Measurements from ENCODE around the gene SLC26A5.
A peak's percentile ranks its signal among the peaks of the same experiment; 100 is the strongest.

Gene SLC26A5

GRCh38 chr7:103347507-103348267, 98.3 kb downstream of the SLC26A5 start, which contains the start of gene PSMC2:
Gene PSMC2, plus strand, starts transcription at chr7:103347643. Its CDS starts 69 bp downstream, at chr7:103347712.
- peak; percentile 70 for DNase-seq (ENCODE audit: low spot score)

- DNase-seq (ENCODE audit: low spot score), result no peak
These were observed 99.6 kb downstream of the SLC26A5 start for GRCh38 chr7:103346396-103346795.

GRCh38 chr7:103344453-103345149, 101.4 kb downstream of the SLC26A5 start, which contains the start of gene DNAJC2:
Gene DNAJC2, minus strand, starts transcription at chr7:103344767. Its CDS starts 145 bp downstream, at chr7:103344622.
- peak; percentile 88 for DNase-seq (ENCODE audit: low spot score)

GRCh38 chr7:103343758-103344452, 102.1 kb downstream of the SLC26A5 start:
- DNase-seq (ENCODE audit: low spot score), result peak; percentile 22

DNA sequence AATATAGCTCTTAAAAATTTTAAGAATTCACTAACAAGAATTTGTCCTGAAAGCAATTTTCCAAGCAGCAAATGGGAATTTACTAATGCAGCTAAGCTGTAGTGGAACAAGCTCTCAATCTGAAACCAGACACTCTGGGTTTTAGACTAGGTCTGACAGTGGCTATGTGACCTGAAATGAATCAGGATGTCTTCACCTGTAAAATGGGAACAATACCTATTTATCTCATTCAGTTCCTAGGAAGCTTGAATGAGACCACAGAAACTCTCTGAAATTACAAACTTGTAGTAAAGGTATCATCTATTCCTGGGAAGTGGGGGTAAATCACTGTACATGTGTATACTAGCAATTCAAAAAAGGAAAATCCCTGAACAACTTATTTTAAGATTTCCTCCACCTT, 102.7 kb downstream of the SLC26A5 start:
- DNase-seq (ENCODE audit: low spot score), result no peak

GRCh38 chr7:103341466-103341865, 104.5 kb downstream of the SLC26A5 start:
- no peak for DNase-seq (ENCODE audit: low spot score)

GRCh38 chr7:103338864-103339263, 107.1 kb downstream of the SLC26A5 start:
- DNase-seq (ENCODE audit: low spot score), result no peak

DNA sequence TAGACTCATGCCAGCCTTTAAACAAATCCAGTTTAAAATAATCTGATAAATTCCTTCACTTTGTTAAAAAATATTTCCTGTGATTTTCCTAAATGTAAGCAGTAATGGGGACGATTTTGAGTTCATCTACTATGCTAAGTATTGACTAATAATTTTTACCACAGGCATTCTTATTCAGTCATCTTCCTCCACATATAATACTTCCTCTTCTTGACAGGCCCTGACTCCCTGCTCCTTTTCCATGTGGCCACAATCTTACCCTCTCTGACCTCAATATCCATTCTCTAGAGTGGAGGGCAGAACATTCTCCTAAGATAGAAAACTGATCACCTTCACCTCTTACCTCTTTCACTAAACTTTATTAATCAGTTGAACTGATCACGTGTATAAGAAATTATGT, 109.2 kb downstream of the SLC26A5 start:
- no peak for DNase-seq (ENCODE audit: low spot score)

GRCh38 chr7:103325744-103326143, 120.3 kb downstream of the SLC26A5 start:
- DNase-seq (ENCODE audit: low spot score), result no peak
